GM12878 (cell line): ENCODE measurements around the gene NADSYN1. TPM values are rescaled to one million over a fixed set of nuclear protein-coding genes. Genes with fewer than 3 reads are reported as not detected.

Source experiments
- BHLHE40 ChIP-seq, 2 experiments: fragments of 450-650 bp in 1 of 2; IDR thresholded peaks; 2 replicates each; pipeline ENCODE4 v1.6.1; 2011 to 2017; ENCODE audit warnings: low read depth in 2 of 2, borderline replicate concordance in 1 of 2, improper control_type of control experiment in 1 of 2, low read length in 1 of 2, mild to moderate bottlenecking in 1 of 2
- BMI1 ChIP-seq: fragments of 450-650 bp; IDR thresholded peaks from 2 replicates; pipeline ENCODE4 v1.6.1; 2016; ENCODE audit warnings: mild to moderate bottlenecking, moderate library complexity, borderline replicate concordance
- CBX3 ChIP-seq: fragments of 200-600 bp; sonication (generic); IDR thresholded peaks from 2 replicates; pipeline ENCODE4 v1.6.1; 2016; ENCODE audit warnings: low read depth, borderline replicate concordance
- CHD2 ChIP-seq: IDR thresholded peaks from 2 replicates; pipeline ENCODE4 v1.6.1; 2011; ENCODE audit warnings: low read depth, low read length, improper control_type of control experiment, borderline replicate concordance
- CHD4 ChIP-seq: fragments of 200-600 bp; sonication (generic); IDR thresholded peaks from 2 replicates; pipeline ENCODE4 v1.6.1; 2016; ENCODE audit warnings: mild to moderate bottlenecking
- CREB1 ChIP-seq: IDR thresholded peaks from 2 replicates; pipeline ENCODE4 v1.6.1; 2012; ENCODE audit warnings: low read depth, mild to moderate bottlenecking, inconsistent platforms
- E4F1 ChIP-seq: fragments of 450-650 bp; IDR thresholded peaks from 2 replicates; pipeline ENCODE4 v1.6.1; 2018; ENCODE audit warnings: borderline replicate concordance, mild to moderate bottlenecking; ENCODE audit not compliant: partially characterized antibody
- HDAC2 ChIP-seq: fragments of 200-600 bp; sonication (generic); IDR thresholded peaks from 2 replicates; pipeline ENCODE4 v1.6.1; 2017
- IKZF2 ChIP-seq, 2 experiments: fragments of 450-650 bp; IDR thresholded peaks; 2 replicates each; pipeline ENCODE4 v1.6.1; 2017; ENCODE audit warnings: mild to moderate bottlenecking in 2 of 2, moderate library complexity in 2 of 2
- KLF5 ChIP-seq: fragments of 450-650 bp; IDR thresholded peaks from 2 replicates; pipeline ENCODE4 v1.6.1; 2014; ENCODE audit warnings: mild to moderate bottlenecking; ENCODE audit not compliant: partially characterized antibody
- LARP7 ChIP-seq: fragments of 450-650 bp; IDR thresholded peaks from 2 replicates; pipeline ENCODE4 v1.6.1; 2017; ENCODE audit warnings: mild to moderate bottlenecking
- MLLT1 ChIP-seq: fragments of 450-650 bp; IDR thresholded peaks from 2 replicates; pipeline ENCODE4 v1.6.1; 2016; ENCODE audit warnings: mild to moderate bottlenecking
- MYB ChIP-seq: fragments of 150-350 bp; IDR thresholded peaks from 2 replicates; pipeline ENCODE4 v1.6.1; 2014; ENCODE audit warnings: mild to moderate bottlenecking, low read depth, low read length, borderline replicate concordance
- NKRF ChIP-seq: fragments of 450-650 bp; conservative IDR thresholded peaks from 2 replicates; pipeline ENCODE4 v1.6.1; 2017; ENCODE audit warnings: mild to moderate bottlenecking, moderate library complexity
- NR2F1 ChIP-seq: fragments of 450-650 bp; conservative IDR thresholded peaks from 2 replicates; pipeline ENCODE4 v1.6.1; 2017; ENCODE audit warnings: mild to moderate bottlenecking
- PML ChIP-seq: IDR thresholded peaks from 2 replicates; pipeline ENCODE4 v1.6.1; 2012; ENCODE audit warnings: low read length, inconsistent platforms
- POLR2A ChIP-seq: IDR thresholded peaks from 2 replicates; pipeline ENCODE4 v1.6.1; 2011; ENCODE audit warnings: low read depth, mild to moderate bottlenecking, low read length
- POLR2AphosphoS2 ChIP-seq: IDR thresholded peaks from 2 replicates; pipeline ENCODE4 v1.6.1; 2011; ENCODE audit warnings: low read depth, mild to moderate bottlenecking, low read length, improper control_type of control experiment, moderate library complexity
- RELB ChIP-seq: fragments of 450-650 bp; IDR thresholded peaks from 2 replicates; pipeline ENCODE4 v1.6.1; 2017; ENCODE audit warnings: low read depth, mild to moderate bottlenecking, moderate library complexity
- RFX5 ChIP-seq: IDR thresholded peaks from 2 replicates; pipeline ENCODE4 v1.6.1; 2011; ENCODE audit warnings: low read depth, low read length, improper control_type of control experiment
- SP1 ChIP-seq: IDR thresholded peaks from one replicate; pipeline ENCODE4 v1.6.1; 2011; ENCODE audit warnings: low read depth, low read length
- SREBF2 ChIP-seq: IDR thresholded peaks from 2 replicates; pipeline ENCODE4 v1.6.1; 2012; ENCODE audit warnings: mild to moderate bottlenecking, low read length
- STAT3 ChIP-seq: IDR thresholded peaks from 2 replicates; pipeline ENCODE4 v1.6.1; 2011; ENCODE audit warnings: low read depth, low read length, improper control_type of control experiment
- SUZ12 ChIP-seq: fragments of 200-600 bp; sonication (generic); IDR thresholded peaks from one replicate; pipeline ENCODE4 v1.6.1; 2018; ENCODE audit warnings: antibody characterized with exemption, mild to moderate bottlenecking; ENCODE audit not compliant: unreplicated experiment
- ZNF207 ChIP-seq: fragments of 450-650 bp; IDR thresholded peaks from 2 replicates; pipeline ENCODE4 v1.6.1; 2014; ENCODE audit warnings: antibody characterized with exemption, mild to moderate bottlenecking, borderline replicate concordance
- polyA plus RNA-seq, 11 experiments: library from polyadenylated mRNA; depleted of rRNA in 4 of 11; unstranded in 6 of 11; stranded (reverse) in 5 of 11; fragments of >200 nt; fragmentation: Nextera tagmentation in 4 of 11; fragmentation: Illumina TruSeq in 1 of 11; extraction: Ambion mirVana in 4 of 11; extraction: Trizol in 1 of 11; gene quantifications; 1 replicate in 1 of 11; 2 replicates in 10 of 11; pipeline versions ENCODE4 v1.2.1 to v1.2.3, GENCODE V29; 2011 to 2016; ENCODE audit warnings: inconsistent platforms in 2 of 11, missing spikeins in 2 of 11, low read depth in 1 of 11
- total RNA-seq, 4 experiments: library from RNA; depleted of rRNA in 3 of 4; stranded (reverse); fragments of >200 nt in 3 of 4; fragmentation: Illumina TruSeq in 1 of 4; extraction: Trizol in 1 of 4; gene quantifications; 2 replicates each; pipeline versions ENCODE4 v1.2.1 to v1.2.3, GENCODE V29; 2013 to 2021

The NADSYN1 gene
- total and polyA plus RNA-seq, 10 of the 15 experiments (the other 5 are each of a cell fraction or from before 2014, with no cell fraction given), result 12.2 to 90.2 (median 69.5) TPM

GRCh38 chr11:71489311-71490043 lies 36.5 kb downstream of the NADSYN1 start (continued):
- TF ChIP-seq E4F1 (no peak), POLR2AphosphoS2 (no peak), NKRF (no peak), CBX3 (no peak), RFX5 (no peak), RELB (peak; percentile 44; the same call in 1 of the 2 replicates), MYB (no peak), STAT3 (no peak), KLF5 (no peak), BHLHE40 (IDR thresholded peaks at IDR 0.05; ENCODE audit: borderline replicate concordance in 1 of 2, low read depth in 2 of 2, low read length in 1 of 2) (no peak), PML (no peak), LARP7 (0 out of 2 replicates have a peak, but pooled peaks have one; percentile 38), SREBF2 (no peak), HDAC2 (no peak), IKZF2 (IDR thresholded peaks at IDR 0.05) (peak in 1 of 2 experiments; percentile 40; a peak in 1 of 4 replicates), NR2F1 (0 out of 2 replicates have a peak, but pooled peaks have one; percentile 13), MLLT1 (no peak), POLR2A (peak; percentile 36; the same call in 1 of the 2 replicates), BMI1 (no peak), SUZ12 (no peak), CHD4 (no peak), CHD2 (no peak), CREB1 (no peak), SP1 (no peak), ZNF207 (no peak)
